ENCODE data around the gene CCL26.
"Not testable (repeated sequence)": the region's sequence is repeated elsewhere in the genome, so short reads cannot be mapped to it uniquely, and the experiment has no call there.

CCL26 gene

GRCh38 chr7:75738604-75738974 lies 33.4 kb downstream of the CCL26 start, which contains the start of gene HIP1:
TSS of gene HIP1 (minus strand) at chr7:75738941. CDS start at chr7:75738920, 21 bp downstream.
- DNase-seq = no peak

GRCh38 chr7:75737856-75738603 lies 34.0 kb downstream of the CCL26 start:
- peak in 1 of 5 donors; percentile 4 for DNase-seq

GRCh38 chr7:75735581-75736350 lies 36.2 kb downstream of the CCL26 start:
- DNase-seq = no peak

- no peak for DNase-seq
Measured at GRCh38 chr7:75734586-75735458, 37.2 kb downstream of the CCL26 start.

GRCh38 chr7:75732764-75733630 lies 39.0 kb downstream of the CCL26 start:
- DNase-seq = no peak

- DNase-seq = no peak
Measured at GRCh38 chr7:75732016-75732521, 39.9 kb downstream of the CCL26 start.

- DNase-seq = no peak
Measured at GRCh38 chr7:75729851-75730274, 42.1 kb downstream of the CCL26 start.

GRCh38 chr7:75727881-75728593 lies 44.0 kb downstream of the CCL26 start:
- peak in 4 of 5 donors; percentile 11 to 62 (median 34) for DNase-seq

GRCh38 chr7:75727351-75727750 lies 44.7 kb downstream of the CCL26 start:
- DNase-seq = not testable (repeated sequence)

- DNase-seq = no peak
Measured at GRCh38 chr7:75725306-75725705, 46.7 kb downstream of the CCL26 start.

- DNase-seq = no peak
Measured at GRCh38 chr7:75723444-75723843, 48.6 kb downstream of the CCL26 start.

- DNase-seq = no peak
Measured at GRCh38 chr7:75722373-75722772, 49.6 kb downstream of the CCL26 start.

GRCh38 chr7:75721922-75722321 lies 50.1 kb downstream of the CCL26 start:
- not testable (repeated sequence) for DNase-seq

GRCh38 chr7:75721426-75721825 lies 50.6 kb downstream of the CCL26 start:
- no peak for DNase-seq

- DNase-seq = no peak
Measured at GRCh38 chr7:75719626-75720025, 52.4 kb downstream of the CCL26 start.

Measured in T-helper 1 cell (primary cell).